PC-3 (cell line): ENCODE data around the gene ADGRV1.

ENCODE experiments used
- EZH2 ChIP-seq: fragments of 300-600 bp; sonication (generic); IDR thresholded peaks from one replicate; pipeline ENCODE4 v1.6.1; 2017; ENCODE audit warnings: antibody characterized with exemption, mild to moderate bottlenecking, low read length; ENCODE audit not compliant: unreplicated experiment
- EZH2phosphoT487 ChIP-seq: fragments of 300-600 bp; sonication (generic); IDR thresholded peaks from 2 replicates; pipeline ENCODE4 v1.6.1; 2018; ENCODE audit warnings: mild to moderate bottlenecking, antibody characterized with exemption, low read length, borderline replicate concordance
- TF ChIP-seq, protein P1 (sequence below): fragments of 300-600 bp; sonication (generic); conservative IDR thresholded peaks from 2 replicates; pipeline ENCODE4 v1.5.1; 2017; ENCODE audit warnings: antibody characterized with exemption, low read depth, mild to moderate bottlenecking, low read length

- TF ChIP-seq, protein P1, sequence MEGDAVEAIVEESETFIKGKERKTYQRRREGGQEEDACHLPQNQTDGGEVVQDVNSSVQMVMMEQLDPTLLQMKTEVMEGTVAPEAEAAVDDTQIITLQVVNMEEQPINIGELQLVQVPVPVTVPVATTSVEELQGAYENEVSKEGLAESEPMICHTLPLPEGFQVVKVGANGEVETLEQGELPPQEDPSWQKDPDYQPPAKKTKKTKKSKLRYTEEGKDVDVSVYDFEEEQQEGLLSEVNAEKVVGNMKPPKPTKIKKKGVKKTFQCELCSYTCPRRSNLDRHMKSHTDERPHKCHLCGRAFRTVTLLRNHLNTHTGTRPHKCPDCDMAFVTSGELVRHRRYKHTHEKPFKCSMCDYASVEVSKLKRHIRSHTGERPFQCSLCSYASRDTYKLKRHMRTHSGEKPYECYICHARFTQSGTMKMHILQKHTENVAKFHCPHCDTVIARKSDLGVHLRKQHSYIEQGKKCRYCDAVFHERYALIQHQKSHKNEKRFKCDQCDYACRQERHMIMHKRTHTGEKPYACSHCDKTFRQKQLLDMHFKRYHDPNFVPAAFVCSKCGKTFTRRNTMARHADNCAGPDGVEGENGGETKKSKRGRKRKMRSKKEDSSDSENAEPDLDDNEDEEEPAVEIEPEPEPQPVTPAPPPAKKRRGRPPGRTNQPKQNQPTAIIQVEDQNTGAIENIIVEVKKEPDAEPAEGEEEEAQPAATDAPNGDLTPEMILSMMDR, result no peak
- TF ChIP-seq EZH2 (no peak), EZH2phosphoT487 (no peak)
Measured at GRCh38 chr5:91194824-91195381, 636.3 kb downstream of the ADGRV1 start.
